ENCODE measurements around the gene PTDSS2. TPM values are rescaled to one million over a fixed set of nuclear protein-coding genes. Genes with fewer than 3 reads are reported as not detected.

Gene PTDSS2
- total and polyA plus RNA-seq, 4 donors = 10.1 to 47.6 (median 26.7) TPM

DNA sequence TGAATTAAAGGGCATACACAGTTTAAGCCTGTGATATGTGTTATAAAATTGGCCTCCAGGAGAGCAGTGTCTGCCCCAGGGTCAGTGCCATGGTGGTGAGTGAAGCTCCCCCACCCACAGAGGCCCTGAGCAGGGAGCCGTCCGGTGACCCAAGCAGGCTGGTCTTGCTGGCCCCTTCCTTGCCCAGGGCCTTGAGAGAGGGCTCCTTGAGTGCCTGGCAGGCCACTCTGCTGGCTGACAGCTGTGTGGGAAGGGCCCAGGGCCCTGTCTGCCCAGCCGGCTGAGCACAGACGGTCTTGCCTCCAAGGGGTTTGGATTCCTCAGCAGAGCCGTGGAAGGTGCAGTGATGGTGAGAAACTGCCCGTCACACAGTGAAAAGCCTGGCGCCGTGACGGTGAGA, 25.9 kb downstream of the PTDSS2 start:
- H3K4me1 ChIP-seq (ENCODE audit: control insufficient read depth in 1 of 2, insufficient read depth in 2 of 2, low read length in 2 of 2) = no peaks in the 10 kb centered on the region
- no peak for ATAC-seq (ENCODE audit: low FRiP score)
- no peak for DNase-seq
- no peak overlapping the region for H3K4me3 ChIP-seq (ENCODE audit: low read length in 2 of 2)
- intact Hi-C loops (cut with DNase I) = no loop called here
- H3K27ac ChIP-seq (ENCODE audit: low read depth in 1 of 2, low read length in 2 of 2) = no peak overlapping the region
- H3K27me3 ChIP-seq (ENCODE audit: control insufficient read depth in 1 of 2, insufficient read depth in 2 of 2, low read length in 1 of 2) = no peaks in the 10 kb centered on the region
- WGBS, 2 donors = 89 to 91% methylated on average over 9 of the region's 9 CpGs
- no peaks in the 10 kb centered on the region for H3K36me3 ChIP-seq (ENCODE audit: control insufficient read depth in 1 of 2, insufficient read depth in 2 of 2, low read length in 1 of 2)
- no peaks in the 10 kb centered on the region for H3K9me3 ChIP-seq (ENCODE audit: control insufficient read depth, low read length)

DNA sequence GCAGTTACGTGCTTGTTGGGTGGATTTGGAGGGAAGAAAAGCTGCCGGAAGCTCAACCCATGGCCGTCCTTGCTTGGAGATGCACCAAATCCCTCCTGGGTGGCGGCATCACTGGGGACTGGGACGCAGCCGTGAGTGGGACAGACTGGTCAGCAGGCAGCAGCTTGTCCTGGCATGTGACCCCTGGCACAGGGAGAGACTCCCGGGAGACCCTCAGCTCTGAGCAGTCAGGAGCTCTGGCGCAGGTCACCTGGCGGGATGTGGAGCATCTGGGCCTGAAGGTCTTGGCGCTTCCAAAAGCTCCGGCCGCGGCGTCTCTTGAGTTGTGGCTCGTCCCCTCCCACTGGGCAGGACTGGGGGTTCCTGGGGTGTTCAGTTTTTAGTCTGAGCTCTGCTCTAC, 26.3 kb downstream of the PTDSS2 start:
- Histone ChIP-seq H3K9me3 (ENCODE audit: control insufficient read depth, low read length) (no peaks in the 10 kb centered on the region), H3K27me3 (ENCODE audit: control insufficient read depth in 1 of 2, insufficient read depth in 2 of 2, low read length in 1 of 2) (no peaks in the 10 kb centered on the region), H3K27ac (ENCODE audit: low read depth in 1 of 2, low read length in 2 of 2) (no peak overlapping the region), H3K4me3 (ENCODE audit: low read length in 2 of 2) (no peak overlapping the region), H3K36me3 (ENCODE audit: control insufficient read depth in 1 of 2, insufficient read depth in 2 of 2, low read length in 1 of 2) (no peaks in the 10 kb centered on the region), H3K4me1 (ENCODE audit: control insufficient read depth in 1 of 2, insufficient read depth in 2 of 2, low read length in 2 of 2) (no peaks in the 10 kb centered on the region)
- WGBS, 2 donors = 94 to 95% methylated on average over 15 of the region's 15 CpGs
- intact Hi-C loops (cut with DNase I) = no loop called here
- ATAC-seq (ENCODE audit: low FRiP score) (no peak), DNase-seq (no peak)

DNA sequence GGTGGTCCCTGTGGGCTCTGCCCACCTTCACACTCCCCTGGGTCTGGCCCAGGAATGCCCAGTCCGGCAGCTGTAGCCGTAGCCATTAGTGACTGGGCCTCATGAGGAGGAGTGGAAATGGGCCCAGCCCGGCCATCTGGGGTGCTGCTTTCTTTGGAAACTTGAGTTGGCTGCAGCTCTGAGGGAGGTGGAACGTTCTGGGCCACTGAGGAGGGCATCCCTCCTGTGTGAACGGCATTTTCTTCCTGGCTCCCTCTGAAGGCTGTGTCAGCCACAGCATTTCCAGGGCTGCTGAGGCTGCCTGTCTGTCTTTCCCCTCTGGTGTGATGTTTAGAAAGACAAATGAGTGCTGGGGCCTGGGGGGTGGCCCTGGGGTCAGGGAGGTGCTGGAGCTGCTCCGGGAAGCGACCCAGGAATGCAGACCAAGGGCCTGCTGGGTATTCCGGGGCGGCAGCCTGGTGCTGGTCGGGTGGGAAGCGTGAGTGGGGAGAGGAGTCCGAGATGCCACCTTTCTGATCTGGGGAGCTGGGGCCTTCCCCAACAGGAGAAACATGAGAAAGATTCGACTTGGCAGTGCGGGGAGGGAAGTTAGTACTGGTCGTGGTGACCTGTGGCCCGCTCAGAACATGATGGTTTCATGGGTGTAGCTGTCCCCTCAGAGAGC, 27.1 kb downstream of the PTDSS2 start:
- DNase-seq (no peak), ATAC-seq (ENCODE audit: low FRiP score) (peak; percentile 16)
- Histone ChIP-seq H3K9me3 (ENCODE audit: control insufficient read depth, low read length) (no peaks in the 10 kb centered on the region), H3K4me1 (ENCODE audit: control insufficient read depth in 1 of 2, insufficient read depth in 2 of 2, low read length in 2 of 2) (no peaks in the 10 kb centered on the region), H3K36me3 (ENCODE audit: control insufficient read depth in 1 of 2, insufficient read depth in 2 of 2, low read length in 1 of 2) (no peaks in the 10 kb centered on the region), H3K27ac (ENCODE audit: low read depth in 1 of 2, low read length in 2 of 2) (no peak overlapping the region), H3K4me3 (ENCODE audit: low read length in 2 of 2) (no peak overlapping the region), H3K27me3 (ENCODE audit: control insufficient read depth in 1 of 2, insufficient read depth in 2 of 2, low read length in 1 of 2) (no peaks in the 10 kb centered on the region)
- intact Hi-C loops (cut with DNase I) = no loop called here
- 22 to 31% methylated on average over 16 of the region's 16 CpGs for WGBS, 2 donors

DNA sequence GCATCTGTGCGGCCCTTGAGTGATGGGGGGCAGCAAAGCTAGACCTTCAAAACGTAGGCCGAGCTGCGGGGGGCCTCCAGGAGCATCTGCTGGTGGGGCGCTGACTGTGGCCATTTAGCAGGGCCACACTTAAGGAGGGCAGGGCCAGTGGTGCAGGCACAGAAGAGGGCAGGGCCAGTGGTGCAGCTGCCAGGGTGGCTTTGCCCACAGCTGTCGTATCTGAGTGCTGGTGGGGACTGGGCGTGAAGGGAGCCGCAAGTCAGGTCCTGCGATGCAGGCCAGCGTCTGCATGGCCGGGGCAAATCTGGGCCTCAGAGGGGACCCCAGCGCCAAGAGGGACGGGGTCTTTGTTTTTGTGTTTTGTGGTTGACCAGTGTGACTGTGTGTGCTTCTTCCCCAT, 29.2 kb downstream of the PTDSS2 start:
- H3K4me3 ChIP-seq (ENCODE audit: low read length in 2 of 2) = no peak overlapping the region
- DNase-seq = no peak
- H3K27me3 ChIP-seq (ENCODE audit: control insufficient read depth in 1 of 2, insufficient read depth in 2 of 2, low read length in 1 of 2) = no peaks in the 10 kb centered on the region
- 96 to 99% methylated on average over 13 of the region's 13 CpGs for WGBS, 2 donors
- no peak for ATAC-seq (ENCODE audit: low FRiP score)
- H3K27ac ChIP-seq (ENCODE audit: low read depth in 1 of 2, low read length in 2 of 2) = no peak overlapping the region
- H3K36me3 ChIP-seq (ENCODE audit: control insufficient read depth in 1 of 2, insufficient read depth in 2 of 2, low read length in 1 of 2) = no peaks in the 10 kb centered on the region
- H3K9me3 ChIP-seq (ENCODE audit: control insufficient read depth, low read length) = no peaks in the 10 kb centered on the region
- H3K4me1 ChIP-seq (ENCODE audit: control insufficient read depth in 1 of 2, insufficient read depth in 2 of 2, low read length in 2 of 2) = no peaks in the 10 kb centered on the region
- intact Hi-C loops (cut with DNase I) = no loop called here

DNA sequence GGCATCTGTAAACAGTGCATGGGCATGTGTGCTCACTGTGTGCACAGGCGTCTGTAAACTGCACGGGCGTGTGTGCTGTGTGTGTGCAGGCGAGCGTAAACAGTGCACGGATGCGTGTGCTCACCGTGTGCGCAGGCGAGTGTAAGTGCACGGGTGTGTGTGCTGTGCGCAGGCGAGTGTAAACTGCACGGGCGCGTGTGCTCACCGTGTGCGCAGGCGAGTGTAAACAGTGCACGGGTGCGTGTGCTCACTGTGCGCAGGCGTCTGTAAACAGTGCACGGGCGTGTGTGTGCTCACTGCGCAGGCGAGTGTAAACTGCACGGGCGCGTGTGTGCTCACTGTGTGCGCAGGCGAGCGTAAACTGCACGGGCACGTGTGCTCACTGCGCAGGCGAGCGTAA, 34.5 kb downstream of the PTDSS2 start:
- Histone ChIP-seq H3K36me3 (ENCODE audit: control insufficient read depth in 1 of 2, insufficient read depth in 2 of 2, low read length in 1 of 2) (no peaks in the 10 kb centered on the region), H3K4me1 (ENCODE audit: control insufficient read depth in 1 of 2, insufficient read depth in 2 of 2, low read length in 2 of 2) (no peaks in the 10 kb centered on the region), H3K4me3 (ENCODE audit: low read length in 2 of 2) (no peak overlapping the region), H3K9me3 (ENCODE audit: control insufficient read depth, low read length) (no peaks in the 10 kb centered on the region), H3K27me3 (ENCODE audit: control insufficient read depth in 1 of 2, insufficient read depth in 2 of 2, low read length in 1 of 2) (no peaks in the 10 kb centered on the region), H3K27ac (ENCODE audit: low read depth in 1 of 2, low read length in 2 of 2) (no peak overlapping the region)
- ATAC-seq (ENCODE audit: low FRiP score) (no peak), DNase-seq (no peak)
- whole genome bisulfite sequencing, 2 donors = 97 to 98% methylated on average over 38 of the region's 38 CpGs
- intact Hi-C loops (cut with DNase I) = no loop called here

DNA sequence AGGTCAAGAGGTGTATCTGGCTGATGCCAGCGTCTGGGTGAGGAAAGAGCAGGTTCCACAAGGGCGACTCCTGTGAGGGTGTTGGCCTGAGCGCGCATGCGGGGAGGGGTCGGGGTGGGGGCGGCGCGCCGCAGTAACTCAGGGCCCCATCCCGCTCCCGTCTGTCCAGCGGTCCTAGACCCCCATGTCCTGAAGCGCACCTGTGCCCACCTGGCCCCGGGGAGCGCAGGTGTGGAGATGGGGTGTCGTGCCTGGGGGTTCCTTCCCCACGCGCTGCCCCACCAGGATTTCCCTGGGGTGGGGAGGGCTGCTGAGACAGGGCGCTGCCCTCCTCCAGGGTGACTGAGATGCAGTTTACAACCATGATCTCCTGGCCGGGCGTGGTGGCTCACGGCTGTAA, 36.1 kb downstream of the PTDSS2 start:
- Histone ChIP-seq H3K36me3 (ENCODE audit: control insufficient read depth in 1 of 2, insufficient read depth in 2 of 2, low read length in 1 of 2) (no peaks in the 10 kb centered on the region), H3K27ac (ENCODE audit: low read depth in 1 of 2, low read length in 2 of 2) (no peak overlapping the region), H3K9me3 (ENCODE audit: control insufficient read depth, low read length) (no peaks in the 10 kb centered on the region), H3K4me3 (ENCODE audit: low read length in 2 of 2) (no peak overlapping the region), H3K27me3 (ENCODE audit: control insufficient read depth in 1 of 2, insufficient read depth in 2 of 2, low read length in 1 of 2) (no peaks in the 10 kb centered on the region), H3K4me1 (ENCODE audit: control insufficient read depth in 1 of 2, insufficient read depth in 2 of 2, low read length in 2 of 2) (no peaks in the 10 kb centered on the region)
- DNase-seq (no peak), ATAC-seq (ENCODE audit: low FRiP score) (no peak)
- 97% methylated on average over 21 to 23 of the region's 23 CpGs for WGBS, 2 donors
- intact Hi-C loops (cut with DNase I) = no loop called here

DNA sequence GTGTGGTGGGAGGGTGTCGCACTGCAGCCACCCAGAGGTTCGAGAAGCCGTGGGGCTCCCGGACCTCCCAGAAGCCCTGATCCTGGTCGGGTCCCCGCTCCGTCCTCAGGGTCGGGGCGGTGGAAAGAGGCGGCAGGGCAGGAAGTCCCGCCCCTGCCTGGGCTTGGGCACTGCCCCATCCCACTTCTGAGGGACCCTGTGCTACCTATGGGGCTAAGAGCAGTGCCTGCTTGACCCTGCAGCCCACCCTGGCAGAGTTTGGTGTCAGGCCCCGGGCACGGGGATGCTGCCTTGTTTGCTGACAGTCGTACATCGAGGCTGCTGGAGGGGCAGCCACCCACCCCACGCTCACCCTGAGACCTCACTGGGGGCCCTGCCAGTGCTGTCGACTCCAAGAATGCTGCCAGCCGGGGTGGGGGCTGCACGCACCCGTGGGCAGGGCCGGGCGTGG, 37.5 kb downstream of the PTDSS2 start:
- Histone ChIP-seq H3K9me3 (ENCODE audit: control insufficient read depth, low read length) (no peaks in the 10 kb centered on the region), H3K4me3 (ENCODE audit: low read length in 2 of 2) (no peak overlapping the region), H3K36me3 (ENCODE audit: control insufficient read depth in 1 of 2, insufficient read depth in 2 of 2, low read length in 1 of 2) (no peaks in the 10 kb centered on the region), H3K27me3 (ENCODE audit: control insufficient read depth in 1 of 2, insufficient read depth in 2 of 2, low read length in 1 of 2) (no peaks in the 10 kb centered on the region), H3K27ac (ENCODE audit: low read depth in 1 of 2, low read length in 2 of 2) (no peak overlapping the region), H3K4me1 (ENCODE audit: control insufficient read depth in 1 of 2, insufficient read depth in 2 of 2, low read length in 2 of 2) (no peaks in the 10 kb centered on the region)
- DNase-seq = no peak
- ATAC-seq (ENCODE audit: low FRiP score) = no peak
- intact Hi-C loops (cut with DNase I) = no loop called here
- 91 to 92% methylated on average over 22 of the region's 22 CpGs for WGBS, 2 donors

DNA sequence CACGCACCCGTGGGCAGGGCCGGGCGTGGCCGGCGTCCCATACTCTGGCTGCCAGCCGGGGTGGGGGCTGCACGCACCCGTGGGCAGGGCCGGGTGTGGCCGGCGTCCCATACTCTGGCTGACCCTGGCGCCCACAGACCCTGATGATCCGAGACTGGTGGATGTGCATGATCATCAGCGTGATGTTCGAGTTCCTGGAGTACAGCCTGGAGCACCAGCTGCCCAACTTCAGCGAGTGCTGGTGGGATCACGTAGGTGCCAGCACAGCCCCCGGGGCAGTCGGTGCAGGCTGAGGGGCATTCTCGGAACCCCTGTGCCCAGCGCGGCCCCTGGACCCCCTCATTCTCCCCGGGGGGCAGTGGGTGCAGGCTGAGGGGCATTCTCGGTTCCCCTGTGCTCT, 38.0 kb downstream of the PTDSS2 start:
- no peaks in the 10 kb centered on the region for H3K9me3 ChIP-seq (ENCODE audit: control insufficient read depth, low read length)
- WGBS, 2 donors = 88 to 93% methylated on average over 24 to 25 of the region's 25 CpGs
- intact Hi-C loops (cut with DNase I) = no loop called here
- H3K36me3 ChIP-seq (ENCODE audit: control insufficient read depth in 1 of 2, insufficient read depth in 2 of 2, low read length in 1 of 2) = no peaks in the 10 kb centered on the region
- ATAC-seq (ENCODE audit: low FRiP score) = no peak
- no peaks in the 10 kb centered on the region for H3K4me1 ChIP-seq (ENCODE audit: control insufficient read depth in 1 of 2, insufficient read depth in 2 of 2, low read length in 2 of 2)
- DNase-seq = no peak
- no peak overlapping the region for H3K4me3 ChIP-seq (ENCODE audit: low read length in 2 of 2)
- no peak overlapping the region for H3K27ac ChIP-seq (ENCODE audit: low read depth in 1 of 2, low read length in 2 of 2)
- no peaks in the 10 kb centered on the region for H3K27me3 ChIP-seq (ENCODE audit: control insufficient read depth in 1 of 2, insufficient read depth in 2 of 2, low read length in 1 of 2)

DNA sequence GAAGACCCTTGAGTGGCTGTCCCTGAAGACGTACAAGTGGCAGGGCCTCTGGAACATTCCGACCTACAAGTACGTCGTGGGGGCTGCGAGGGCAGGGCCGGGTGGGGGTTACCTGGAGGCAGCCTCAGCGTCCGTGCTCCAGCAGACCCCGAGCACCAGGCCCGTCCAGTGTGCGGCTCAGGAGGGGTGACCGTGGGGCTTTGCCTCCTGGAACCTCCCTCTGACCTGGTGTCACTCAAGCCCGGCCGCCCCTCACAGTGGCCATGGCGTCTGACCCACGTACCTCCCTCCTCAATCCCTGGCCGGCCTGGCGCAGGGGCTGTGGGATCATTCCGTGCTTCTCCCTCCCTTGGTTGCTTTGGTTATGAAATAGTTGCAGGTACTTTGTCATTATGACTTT, 38.5 kb downstream of the PTDSS2 start:
- DNase-seq (peak in 1 of 2 donors; percentile 35), ATAC-seq (ENCODE audit: low FRiP score) (no peak)
- H3K27me3 ChIP-seq (ENCODE audit: control insufficient read depth in 1 of 2, insufficient read depth in 2 of 2, low read length in 1 of 2) = no peaks in the 10 kb centered on the region
- no peaks in the 10 kb centered on the region for H3K9me3 ChIP-seq (ENCODE audit: control insufficient read depth, low read length)
- no peaks in the 10 kb centered on the region for H3K4me1 ChIP-seq (ENCODE audit: control insufficient read depth in 1 of 2, insufficient read depth in 2 of 2, low read length in 2 of 2)
- WGBS, 2 donors = 90% methylated on average over 19 of the region's 19 CpGs
- no peaks in the 10 kb centered on the region for H3K36me3 ChIP-seq (ENCODE audit: control insufficient read depth in 1 of 2, insufficient read depth in 2 of 2, low read length in 1 of 2)
- intact Hi-C loops (cut with DNase I) = no loop called here
- H3K27ac ChIP-seq (ENCODE audit: low read depth in 1 of 2, low read length in 2 of 2) = no peak overlapping the region
- H3K4me3 ChIP-seq (ENCODE audit: low read length in 2 of 2) = no peak overlapping the region

All from aorta (tissue), 5 donors.